WI38 (cell line): ENCODE measurements around the gene RNF214.

ENCODE experiments used
- H3K4me3 ChIP-seq: 2 replicates; pipeline ENCODE4 v1.5.1; 2011; ENCODE audit warnings: low read depth, mild to moderate bottlenecking, control low read depth, low read length
- TF ChIP-seq, protein P1 (sequence below): IDR thresholded peaks from 2 replicates; pipeline ENCODE4 v1.5.1; 2012; ENCODE audit warnings: low read depth, mild to moderate bottlenecking, control low read depth, low read length

The RNF214 gene

DNA sequence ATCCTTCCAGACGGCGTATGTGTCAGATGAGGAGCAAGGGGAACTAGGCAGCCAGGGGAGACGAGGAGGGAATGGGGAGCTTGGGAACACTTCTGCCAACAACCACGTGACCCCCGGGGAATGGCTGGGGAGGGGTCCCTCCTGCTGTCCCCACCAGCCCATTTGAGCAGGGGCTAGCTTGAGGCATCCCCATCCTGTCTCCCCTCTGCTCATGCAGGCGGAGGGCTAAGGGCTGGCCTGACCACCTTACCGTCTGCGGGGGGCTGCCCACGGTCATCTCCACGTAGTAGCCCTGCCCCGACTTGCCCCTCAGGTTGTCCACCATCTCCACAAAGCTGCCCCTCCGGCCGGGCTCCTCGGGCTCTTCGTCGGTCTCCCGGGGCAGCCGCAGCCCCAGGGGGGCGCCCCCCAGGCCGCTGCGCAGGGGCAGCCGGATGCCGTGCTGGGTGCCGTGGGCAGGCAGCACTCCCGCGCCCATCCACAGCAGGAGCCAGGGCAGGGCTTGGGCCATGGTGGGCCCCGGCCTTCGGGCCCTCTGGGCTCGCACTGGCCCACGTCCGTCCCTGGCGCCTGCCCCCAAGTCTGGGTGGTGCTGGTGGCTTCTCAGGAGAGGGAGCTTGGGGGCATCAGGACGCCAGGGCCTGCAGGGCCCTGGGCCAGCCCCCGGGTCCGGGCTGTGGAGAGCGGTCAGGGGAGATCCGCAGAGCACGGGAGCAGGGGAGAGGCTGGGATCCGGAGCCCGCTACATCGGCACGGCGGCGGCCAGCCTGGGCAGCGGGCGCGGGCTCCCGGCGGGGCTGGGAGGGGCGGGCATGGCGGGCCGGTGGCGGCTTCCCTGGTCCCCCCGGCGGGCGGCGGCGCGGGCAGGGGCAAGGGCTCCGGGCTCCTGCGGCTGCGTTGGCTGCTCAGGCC is 83.1 kb downstream of the RNF214 start:
- peak overlapping the region; percentile 82 for H3K4me3 ChIP-seq
- TF ChIP-seq, protein P1, sequence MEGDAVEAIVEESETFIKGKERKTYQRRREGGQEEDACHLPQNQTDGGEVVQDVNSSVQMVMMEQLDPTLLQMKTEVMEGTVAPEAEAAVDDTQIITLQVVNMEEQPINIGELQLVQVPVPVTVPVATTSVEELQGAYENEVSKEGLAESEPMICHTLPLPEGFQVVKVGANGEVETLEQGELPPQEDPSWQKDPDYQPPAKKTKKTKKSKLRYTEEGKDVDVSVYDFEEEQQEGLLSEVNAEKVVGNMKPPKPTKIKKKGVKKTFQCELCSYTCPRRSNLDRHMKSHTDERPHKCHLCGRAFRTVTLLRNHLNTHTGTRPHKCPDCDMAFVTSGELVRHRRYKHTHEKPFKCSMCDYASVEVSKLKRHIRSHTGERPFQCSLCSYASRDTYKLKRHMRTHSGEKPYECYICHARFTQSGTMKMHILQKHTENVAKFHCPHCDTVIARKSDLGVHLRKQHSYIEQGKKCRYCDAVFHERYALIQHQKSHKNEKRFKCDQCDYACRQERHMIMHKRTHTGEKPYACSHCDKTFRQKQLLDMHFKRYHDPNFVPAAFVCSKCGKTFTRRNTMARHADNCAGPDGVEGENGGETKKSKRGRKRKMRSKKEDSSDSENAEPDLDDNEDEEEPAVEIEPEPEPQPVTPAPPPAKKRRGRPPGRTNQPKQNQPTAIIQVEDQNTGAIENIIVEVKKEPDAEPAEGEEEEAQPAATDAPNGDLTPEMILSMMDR = no peak

DNA sequence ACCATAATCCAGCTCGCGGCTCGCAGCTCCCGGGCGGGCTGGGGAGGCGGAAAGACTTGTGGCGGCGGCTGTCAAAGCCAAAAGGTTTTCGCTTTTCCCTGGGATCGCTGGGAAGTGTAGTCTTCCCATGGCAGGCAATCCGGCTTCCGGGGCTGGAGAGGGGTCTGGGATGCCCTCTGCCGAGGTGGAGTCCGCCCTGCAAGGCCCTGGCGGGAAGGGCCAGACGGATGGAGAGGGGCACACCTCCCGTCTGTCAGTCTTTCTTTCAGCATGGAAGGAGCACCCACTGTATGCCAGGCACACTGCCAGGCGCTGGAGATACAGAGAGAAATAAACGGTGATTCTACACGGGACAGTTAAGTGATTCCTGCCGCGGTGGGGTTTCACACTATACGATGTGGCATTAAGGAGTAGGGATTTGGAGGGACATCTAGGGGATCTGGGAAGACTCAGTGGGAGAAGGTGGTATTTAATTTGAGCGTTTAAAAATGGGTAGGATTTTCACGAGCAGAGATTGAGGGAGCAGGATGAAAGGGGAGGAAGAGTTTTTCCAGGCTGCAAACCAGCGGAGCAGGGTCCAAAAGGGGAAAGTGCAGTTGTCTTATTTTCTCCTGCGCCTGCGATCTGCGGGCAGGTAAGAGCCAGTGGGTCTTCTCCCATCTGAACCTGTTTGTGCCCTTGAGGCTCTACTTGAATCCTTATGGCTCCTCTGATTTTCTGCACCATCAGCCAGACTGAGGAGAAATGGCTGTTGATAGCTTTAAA is 83.9 kb downstream of the RNF214 start, which contains the start of gene BACE1:
BACE1 (minus strand) TSS at position 60 of the 765 bp plus-strand sequence. CDS start 461 bp downstream, outside the sequence.
- TF ChIP-seq, protein P1 = peak; percentile 57
- peak within 1 kb of the TSS; percentile 82 for H3K4me3 ChIP-seq

DNA sequence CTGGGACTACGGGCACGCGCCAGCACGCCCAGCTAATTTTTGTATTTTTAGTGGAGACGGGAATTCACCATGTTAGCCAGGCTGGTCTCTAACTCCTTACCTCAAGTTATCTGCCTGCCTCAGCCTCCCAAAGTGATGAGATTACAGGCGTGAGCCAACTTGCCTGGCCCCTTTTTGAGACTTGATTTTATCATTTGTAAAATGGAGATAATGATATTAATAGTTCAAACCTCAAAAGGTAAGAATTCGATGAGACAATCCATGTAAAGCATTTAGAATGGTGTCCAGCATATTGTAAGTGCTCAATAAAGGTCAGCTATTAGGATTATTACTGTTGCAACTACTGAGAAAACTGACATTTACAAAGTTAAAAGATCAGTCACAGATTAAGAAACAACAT is 86.3 kb downstream of the RNF214 start:
- no peak overlapping the region for H3K4me3 ChIP-seq
- TF ChIP-seq, protein P1 = no peak

DNA sequence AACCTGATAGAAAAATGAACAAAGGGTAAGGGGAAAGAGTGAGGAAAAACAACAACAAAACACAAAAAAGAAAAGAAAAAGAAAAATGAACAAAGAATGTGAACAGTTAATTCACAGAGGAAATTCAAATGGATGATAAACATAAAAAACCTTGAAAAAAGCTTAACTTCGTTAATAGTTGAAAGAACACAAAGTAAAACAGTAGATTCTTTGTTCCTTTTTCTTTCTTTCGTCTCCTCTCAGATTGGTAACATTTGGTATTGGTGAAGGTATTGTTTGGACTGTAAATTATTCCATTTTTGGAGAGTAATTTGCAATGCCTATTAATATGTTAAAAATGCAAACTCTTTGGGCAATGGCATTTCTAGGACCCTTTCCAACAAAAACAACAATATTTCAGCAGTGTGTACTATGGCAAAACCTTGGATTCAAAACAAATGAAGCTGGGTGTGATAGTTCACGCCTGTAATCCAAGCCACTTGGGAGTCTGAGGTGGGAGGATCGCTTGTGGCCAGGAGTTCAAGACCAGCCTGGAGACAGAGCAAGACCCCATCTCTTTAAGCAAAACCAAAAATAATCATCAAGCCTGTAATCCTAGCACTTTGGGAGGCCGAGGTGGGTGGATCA is 86.9 kb downstream of the RNF214 start:
- no peak overlapping the region for H3K4me3 ChIP-seq
- TF ChIP-seq, protein P1 = no peak

DNA sequence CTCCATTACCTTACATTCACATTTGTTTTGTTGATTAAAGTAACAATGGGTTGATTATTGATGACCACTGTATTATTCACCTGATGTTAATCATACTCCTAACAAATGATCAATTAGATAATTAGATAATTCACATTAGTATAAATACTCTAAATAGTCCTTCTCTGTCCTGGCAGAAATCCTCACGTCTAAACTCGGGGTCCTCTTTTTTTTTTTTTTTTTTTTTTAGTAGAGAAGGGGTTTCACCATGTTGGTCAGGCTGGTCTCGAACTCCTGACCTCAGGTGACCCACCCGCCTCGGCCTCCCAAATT is 94.7 kb downstream of the RNF214 start:
- H3K4me3 ChIP-seq = peak overlapping the region; percentile 86

DNA sequence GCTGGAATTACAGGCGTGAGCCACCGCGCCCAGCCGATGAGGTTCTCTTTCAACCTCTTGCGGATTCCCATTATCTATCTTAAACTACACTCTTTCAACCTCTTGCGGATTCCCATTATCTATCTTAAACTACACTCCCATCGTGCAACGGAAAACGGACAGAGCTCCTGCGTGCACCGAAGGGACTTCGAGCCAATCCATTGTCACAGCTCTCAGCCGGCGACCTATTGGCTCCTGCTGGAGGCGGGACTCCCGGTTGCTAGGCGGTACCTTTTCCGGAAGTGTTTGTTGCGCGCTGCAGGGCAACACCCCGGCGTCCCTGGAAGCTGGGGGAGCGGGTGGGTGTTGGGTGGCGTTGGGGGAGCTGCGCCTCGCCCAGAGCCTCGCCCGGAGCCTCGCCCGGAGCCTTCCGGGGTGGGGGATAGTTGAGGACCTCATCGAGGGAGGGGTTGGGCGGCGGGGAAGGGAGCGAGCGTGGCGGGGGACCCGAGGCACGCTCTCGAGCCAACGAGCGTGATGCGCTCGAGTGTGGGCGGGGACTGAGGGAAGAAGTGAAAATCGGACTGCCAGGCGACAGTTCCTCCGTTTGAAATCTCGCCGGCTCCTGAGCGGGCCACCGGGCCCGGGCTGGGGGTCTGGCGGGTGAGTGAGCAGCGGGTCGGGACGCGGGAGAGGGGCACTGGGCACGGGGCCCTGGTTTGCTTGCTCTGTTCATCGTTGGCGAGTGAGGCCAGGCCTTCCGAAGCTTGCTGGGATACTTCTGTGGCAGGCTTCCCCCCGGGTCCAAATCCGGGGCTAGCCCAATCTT is 95.3 kb downstream of the RNF214 start, which contains the start of gene CEP164:
CEP164 (plus strand) TSS at position 288 of the 808 bp plus-strand sequence. CDS start 10,733 bp downstream, outside the sequence.
- H3K4me3 ChIP-seq = peak within 1 kb of the TSS; percentile 86
- TF ChIP-seq, protein P1 = no peak

DNA sequence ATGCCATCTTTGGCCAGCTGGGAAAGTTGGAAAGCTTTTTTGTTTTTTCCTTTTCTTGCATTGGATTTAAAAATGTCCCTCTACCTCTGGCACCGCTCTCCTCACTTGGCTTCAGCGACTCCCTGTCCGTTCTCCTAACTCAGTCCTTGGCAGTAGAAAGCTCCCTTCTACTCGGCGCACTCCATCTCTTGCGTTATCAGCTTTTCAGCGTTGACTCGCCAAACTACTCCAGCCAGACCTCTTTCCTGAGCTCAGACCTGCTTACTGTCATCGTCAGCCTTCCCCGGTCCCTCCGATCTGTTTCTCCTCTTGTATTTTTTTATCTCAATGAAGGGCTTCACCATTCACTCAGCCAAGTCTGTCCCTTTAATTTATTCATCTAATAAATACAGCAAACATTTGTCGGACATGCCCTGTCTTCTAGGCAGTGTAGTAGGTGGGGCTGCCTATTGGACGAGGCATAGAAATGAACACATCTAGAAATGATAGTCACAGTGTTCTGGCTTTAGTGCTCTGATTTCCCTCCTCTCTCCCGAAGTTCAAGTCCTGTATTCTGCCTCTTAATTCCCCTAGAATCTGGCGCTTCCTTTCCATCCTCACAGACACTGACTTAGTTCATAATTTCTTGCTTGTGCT is 96.0 kb downstream of the RNF214 start:
- peak overlapping the region; percentile 86 for H3K4me3 ChIP-seq
- TF ChIP-seq, protein P1 = no peak
